Prostate gland (tissue), 2 donors: ENCODE data around the gene UQCC3. TPM values are rescaled to one million over a fixed set of nuclear protein-coding genes. Genes with fewer than 3 reads are reported as not detected.

Source experiments
- DNase-seq: peaks from one replicate; pipeline ENCODE4 v3.0.0-alpha.2; 2019; ENCODE audit warnings: low spot score
- H3K27ac ChIP-seq, 2 donors: fragments of 200-600 bp; sonication (generic); 2 replicates each; pipeline ENCODE4 v1.5.1; 2017 to 2019
- H3K27me3 ChIP-seq: fragments of 200-600 bp; sonication (generic); replicated peaks from 2 replicates; pipeline ENCODE4 v1.5.1; 2019; ENCODE audit not compliant: insufficient read depth
- H3K36me3 ChIP-seq, 2 donors: fragments of 200-600 bp; sonication (generic); 1 replicate in 1 of 2; 2 replicates in 1 of 2; pipeline versions ENCODE4 v1.5.1 to v1.8.1; 2017 to 2019
- H3K4me1 ChIP-seq: fragments of 200-600 bp; sonication (generic); replicated peaks from 2 replicates; pipeline ENCODE4 v1.5.1; 2019
- H3K4me3 ChIP-seq, 2 donors: fragments of 200-600 bp; sonication (generic); 2 replicates each; pipeline ENCODE4 v1.5.1; 2017 to 2019
- H3K9me3 ChIP-seq: fragments of 200-600 bp; sonication (generic); 2 replicates; pipeline ENCODE4 v1.5.1; 2017
- POLR2A ChIP-seq: fragments of 450-650 bp; IDR thresholded peaks from one replicate; pipeline ENCODE4 v1.6.1; 2016; ENCODE audit warnings: antibody characterized with exemption, mild to moderate bottlenecking
- POLR2AphosphoS5 ChIP-seq: sonication (generic); formaldehyde crosslinking; IDR thresholded peaks from one replicate; pipeline ENCODE4 v1.6.1; 2017; ENCODE audit warnings: antibody characterized with exemption
- WGBS: methylation state at CpG from one replicate; pipeline ENCODE4 v1.1.5; 2018; 5-methylcytosine and 5-hydroxymethylcytosine counted together
- intact Hi-C: fragments of 100-400 bp; cut with DNase I; formaldehyde crosslinking; loops from one replicate; pipeline ENCODE4 v1.14.2; 2022
- total RNA-seq, 2 donors: library from RNA; depleted of rRNA; stranded (reverse); fragments of >200 nt; gene quantifications; one replicate each; pipeline ENCODE4 v1.1.0, GENCODE V29; 2016
- TF ChIP-seq, protein P1 (sequence below), 4 experiments: fragments of 200-600 bp in 2 of 4; fragments of 450-650 bp in 2 of 4; sonication (generic) in 2 of 4; IDR thresholded peaks; 1 replicate in 3 of 4; 2 replicates in 1 of 4; pipeline ENCODE4 v1.5.1; 2016 to 2019; ENCODE audit warnings: antibody characterized with exemption in 4 of 4, mild to moderate bottlenecking in 2 of 4, moderate library complexity in 2 of 4

UQCC3 gene
- total RNA-seq, 2 donors from 2014 or later = 10.3 to 18.3 TPM

GRCh38 chr11:62708793-62709192 lies 37.3 kb downstream of the UQCC3 start:
- H3K9me3 ChIP-seq = no peaks in the 10 kb centered on the region
- H3K27me3 ChIP-seq = no peaks in the 10 kb centered on the region
- DNase-seq = peak; percentile 19
- intact Hi-C loops = loop anchor here (5.0 kb wide), 1 partner anchor 106 kb away; the partner anchor contains the start of gene MTA2
- TF ChIP-seq, protein P1, sequence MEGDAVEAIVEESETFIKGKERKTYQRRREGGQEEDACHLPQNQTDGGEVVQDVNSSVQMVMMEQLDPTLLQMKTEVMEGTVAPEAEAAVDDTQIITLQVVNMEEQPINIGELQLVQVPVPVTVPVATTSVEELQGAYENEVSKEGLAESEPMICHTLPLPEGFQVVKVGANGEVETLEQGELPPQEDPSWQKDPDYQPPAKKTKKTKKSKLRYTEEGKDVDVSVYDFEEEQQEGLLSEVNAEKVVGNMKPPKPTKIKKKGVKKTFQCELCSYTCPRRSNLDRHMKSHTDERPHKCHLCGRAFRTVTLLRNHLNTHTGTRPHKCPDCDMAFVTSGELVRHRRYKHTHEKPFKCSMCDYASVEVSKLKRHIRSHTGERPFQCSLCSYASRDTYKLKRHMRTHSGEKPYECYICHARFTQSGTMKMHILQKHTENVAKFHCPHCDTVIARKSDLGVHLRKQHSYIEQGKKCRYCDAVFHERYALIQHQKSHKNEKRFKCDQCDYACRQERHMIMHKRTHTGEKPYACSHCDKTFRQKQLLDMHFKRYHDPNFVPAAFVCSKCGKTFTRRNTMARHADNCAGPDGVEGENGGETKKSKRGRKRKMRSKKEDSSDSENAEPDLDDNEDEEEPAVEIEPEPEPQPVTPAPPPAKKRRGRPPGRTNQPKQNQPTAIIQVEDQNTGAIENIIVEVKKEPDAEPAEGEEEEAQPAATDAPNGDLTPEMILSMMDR (IDR thresholded peaks at IDR 0.05) = no peak
- TF ChIP-seq POLR2AphosphoS5 = no peak
- TF ChIP-seq POLR2A = no peak
- H3K4me3 ChIP-seq = peak overlapping the region; percentile 35 to 50
- H3K27ac ChIP-seq = peak overlapping the region; percentile 94 to 96
- 3% methylated on average over 7 of the region's 7 CpGs for WGBS
- H3K4me1 ChIP-seq = peaks cover 14% of the 10 kb centered on the region
- peaks cover 0 to 2% of the 10 kb centered on the region in 2 donors for H3K36me3 ChIP-seq

GRCh38 chr11:62709247-62710000 lies 38.0 kb downstream of the UQCC3 start:
- 2% methylated on average over 47 of the region's 47 CpGs for WGBS
- Histone ChIP-seq H3K9me3 (no peaks in the 10 kb centered on the region), H3K27me3 (no peaks in the 10 kb centered on the region), H3K27ac (peak overlapping the region; percentile 94 to 96), H3K4me3 (peak overlapping the region; percentile 35 to 50), H3K4me1 (peaks cover 14% of the 10 kb centered on the region), H3K36me3 (peaks cover 0 to 8% of the 10 kb centered on the region in 2 donors)
- TF ChIP-seq POLR2A (peak; percentile 73), POLR2AphosphoS5 (peak; percentile 97)
- TF ChIP-seq, protein P1 (IDR thresholded peaks at IDR 0.05) = peak in 3 of 4 experiments; percentile 21 to 30 (median 23)
- DNase-seq = peak; percentile 97
- intact Hi-C loops = loop anchor here (5.0 kb wide), 1 partner anchor 107 kb away; the partner anchor contains the start of gene MTA2

DNA sequence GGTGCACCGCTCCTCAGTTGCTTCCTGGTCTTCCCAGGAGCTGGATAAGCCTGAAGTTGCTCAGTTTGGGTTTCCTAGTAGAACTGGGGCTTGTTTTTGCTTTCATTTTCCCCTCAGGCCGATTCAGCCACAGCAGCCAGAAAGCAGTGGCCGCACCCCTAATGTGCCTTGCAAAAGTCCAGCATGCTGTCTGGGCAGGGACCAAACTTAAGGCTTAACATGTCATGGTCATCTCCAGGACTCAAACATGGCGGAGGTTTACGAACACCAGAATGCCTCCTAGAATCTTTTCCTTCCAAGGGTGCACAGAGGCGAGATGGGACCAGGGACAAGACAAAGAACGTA lies 38.5 kb downstream of the UQCC3 start:
- TF ChIP-seq, protein P1 (IDR thresholded peaks at IDR 0.05) = no peak
- TF ChIP-seq POLR2AphosphoS5 (no peak), POLR2A (no peak)
- H3K9me3 ChIP-seq = no peaks in the 10 kb centered on the region
- H3K4me1 ChIP-seq = peaks cover 14% of the 10 kb centered on the region
- H3K36me3 ChIP-seq = peaks cover 0 to 10% of the 10 kb centered on the region in 2 donors
- no peaks in the 10 kb centered on the region for H3K27me3 ChIP-seq
- peak overlapping the region; percentile 35 to 50 for H3K4me3 ChIP-seq
- 67% methylated on average over 7 of the region's 7 CpGs for whole genome bisulfite sequencing
- peak overlapping the region; percentile 94 to 96 for H3K27ac ChIP-seq
- intact Hi-C loops = no loop called here
- DNase-seq = no peak

DNA sequence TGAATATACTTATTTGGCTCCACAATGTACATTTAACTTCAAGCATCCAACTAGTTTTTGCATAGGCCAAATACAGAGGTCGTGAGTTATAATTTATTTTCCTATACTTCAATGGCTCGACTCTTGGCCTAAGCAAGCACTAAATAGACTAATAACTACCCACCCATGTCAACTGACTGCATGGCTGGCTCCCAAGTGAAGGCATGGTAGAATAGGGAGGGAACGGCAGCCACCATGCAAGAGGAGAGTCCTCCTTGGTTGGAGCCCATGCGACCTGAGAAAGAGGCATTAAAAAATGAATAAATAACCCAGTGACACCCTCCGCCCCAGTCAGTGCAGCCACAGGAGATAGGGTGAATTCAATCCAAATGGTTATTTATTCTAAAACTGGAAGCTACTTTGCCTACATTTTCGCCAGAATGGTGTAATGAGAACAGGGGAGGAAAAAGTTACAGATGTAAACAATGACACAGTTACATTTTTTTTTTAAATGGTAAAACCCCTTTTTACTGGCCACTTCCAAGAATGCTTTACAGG lies 40.9 kb downstream of the UQCC3 start:
- Histone ChIP-seq H3K36me3 (peaks cover 9 to 15% of the 10 kb centered on the region in 2 donors), H3K4me1 (peaks cover 16% of the 10 kb centered on the region), H3K4me3 (no peak overlapping the region), H3K27ac (peak overlapping the region in 1 of 2 donors; percentile 27), H3K27me3 (no peaks in the 10 kb centered on the region), H3K9me3 (no peaks in the 10 kb centered on the region)
- no peak for DNase-seq
- intact Hi-C loops = no loop called here
- TF ChIP-seq POLR2A (no peak), POLR2AphosphoS5 (no peak)
- TF ChIP-seq, protein P1 (IDR thresholded peaks at IDR 0.05) = no peak
- 72% methylated on average over 6 of the region's 6 CpGs for WGBS
